GM13977 (cell line): Measurements from ENCODE around the gene ZFYVE19.

Source experiments
- DNase-seq: peaks from one replicate; pipeline ENCODE4 v3.0.0; 2012; ENCODE audit warnings: low spot score
- CTCF ChIP-seq: IDR thresholded peaks from 2 replicates; pipeline ENCODE4 v1.5.1; 2012; ENCODE audit warnings: mild to moderate bottlenecking, control low read depth; ENCODE audit not compliant: insufficient read depth; ENCODE audit errors: extremely low read depth, missing control alignments
- in situ Hi-C: fragments of 300-500 bp; cut with MboI; formaldehyde crosslinking; loops from one replicate; pipeline ENCODE4 v1.12.0; 2022; ENCODE audit warnings: low sequenced_read_pairs, low pct_unique_long_range_greater_than_20kb, mixed read lengths, inconsistent platforms; ENCODE audit not compliant: unreplicated experiment

The ZFYVE19 gene

GRCh38 chr15:40787991-40788390 lies 18.9 kb upstream of the ZFYVE19 start:
- no peak for DNase-seq
- in situ Hi-C loops = no loop called here
- TF ChIP-seq CTCF = no peak

GRCh38 chr15:40789119-40789518 lies 17.8 kb upstream of the ZFYVE19 start:
- DNase-seq = no peak
- in situ Hi-C loops = no loop called here
- TF ChIP-seq CTCF = no peak

- no peak for TF ChIP-seq CTCF
- DNase-seq = no peak
- in situ Hi-C loops = no loop called here
Measured at GRCh38 chr15:40789999-40790398, 16.9 kb upstream of the ZFYVE19 start.

- no peak for DNase-seq
- no peak for TF ChIP-seq CTCF
- in situ Hi-C loops = no loop called here
Measured at GRCh38 chr15:40790718-40791117, 16.2 kb upstream of the ZFYVE19 start.

- in situ Hi-C loops = no loop called here
- DNase-seq = no peak
- TF ChIP-seq CTCF = no peak
Measured at GRCh38 chr15:40792394-40792793, 14.5 kb upstream of the ZFYVE19 start.

- DNase-seq = no peak
- no peak for TF ChIP-seq CTCF
- in situ Hi-C loops = no loop called here
Measured at GRCh38 chr15:40793216-40793989, 13.5 kb upstream of the ZFYVE19 start.
